ENCODE results near the gene PRR29.

- TF ChIP-seq POLR2AphosphoS5 (IDR thresholded peaks at IDR 0.05; ENCODE audit: low read depth, low read length) (no peak), SIN3A (IDR thresholded peaks at IDR 0.05; ENCODE audit: borderline replicate concordance, insufficient read depth, low read length) (no peak)
These were observed 11.6 kb downstream of the PRR29 start for GRCh38 chr17:64009571-64010402.

All from PFSK-1 (cell line).